Right ventricle myocardium inferior (tissue), 1 donor: Measurements from ENCODE around the gene TMCO2. TPM values are rescaled to one million over a fixed set of nuclear protein-coding genes. Genes with fewer than 3 reads are reported as not detected.
"Not testable (repeated sequence)": the region's sequence is repeated elsewhere in the genome, so short reads cannot be mapped to it uniquely, and the experiment has no call there.

Experiments used
- ATAC-seq: fragments of 200-7000 bp; cut with Tn5 transposase; one replicate; pipeline ENCODE4 v1.9.1; 2020; ENCODE audit warnings: mild to moderate bottlenecking, moderate library complexity
- DNase-seq: peaks from one replicate; pipeline ENCODE4 v3.0.0; 2021; ENCODE audit errors: missing footprints
- intact Hi-C: fragments of 100-400 bp; cut with DNase I; formaldehyde crosslinking; loops from one replicate; pipeline ENCODE4 v1.11.0; 2022
- long read RNA-seq: library from polyadenylated mRNA; unstranded; transcript quantifications from one replicate; pipeline ENCODE4 v2.0.0, GENCODE V29; 2021
- total RNA-seq: library from RNA; stranded (reverse); fragmentation: NEBNext Ultra II Directional; extraction: Animal tissue kit (Norgen Biotek cat#: 25700); gene quantifications from one replicate; pipeline ENCODE4 v1.2.1, GENCODE V29; 2021
- donor health status: DM: no; HTN: yes; CAD: no; lungs with severe emphysema.

TMCO2 gene
- not detected for total RNA-seq
- long read RNA-seq: 0 reads

DNA sequence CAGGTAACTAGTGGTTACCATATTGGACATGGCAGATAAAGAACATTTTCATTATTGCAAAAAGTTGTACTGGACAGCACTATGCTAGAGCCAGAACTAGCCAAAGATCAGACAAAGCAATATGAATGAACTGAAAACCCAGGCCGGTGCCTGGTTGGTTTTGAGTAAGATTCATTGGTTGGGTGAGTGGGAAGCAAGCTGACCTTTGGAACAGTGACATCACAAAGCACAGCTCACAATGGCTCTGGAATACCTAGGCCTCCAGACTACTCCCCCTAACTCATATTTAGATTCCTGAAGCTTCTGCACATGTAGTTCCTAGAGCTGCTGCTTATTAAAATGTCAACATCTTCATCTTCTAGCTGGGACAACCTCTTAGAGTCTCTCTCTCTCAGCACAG lies at the start of gene TMCO2:
TMCO2 (plus strand) TSS at position 283 of the 400 bp plus-strand sequence; CDS start at position 340, 57 bp downstream.
- intact Hi-C loops: no loop called here
- DNase-seq (no peak), ATAC-seq (no peak)

DNA sequence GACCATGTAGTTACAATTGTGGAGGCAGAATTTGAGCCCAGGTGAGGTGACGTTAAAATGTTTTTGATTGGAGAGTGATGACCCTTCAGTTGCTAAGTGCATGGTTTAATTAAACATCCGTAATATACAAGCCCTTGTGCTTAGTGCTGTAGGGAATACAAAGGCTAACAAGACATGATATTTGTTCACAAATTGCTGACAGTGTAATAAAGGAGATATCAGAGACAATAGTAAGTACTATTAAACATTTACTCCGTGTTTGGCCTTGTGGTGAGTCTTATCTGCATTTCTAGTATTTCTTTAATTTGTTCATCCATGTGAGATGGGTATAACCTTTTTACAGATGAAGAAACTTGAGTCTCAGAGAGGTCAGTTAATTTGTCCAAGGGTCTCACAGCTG lies 48.6 kb upstream of the TMCO2 start:
- intact Hi-C loops: no loop called here
- DNase-seq: no peak

DNA sequence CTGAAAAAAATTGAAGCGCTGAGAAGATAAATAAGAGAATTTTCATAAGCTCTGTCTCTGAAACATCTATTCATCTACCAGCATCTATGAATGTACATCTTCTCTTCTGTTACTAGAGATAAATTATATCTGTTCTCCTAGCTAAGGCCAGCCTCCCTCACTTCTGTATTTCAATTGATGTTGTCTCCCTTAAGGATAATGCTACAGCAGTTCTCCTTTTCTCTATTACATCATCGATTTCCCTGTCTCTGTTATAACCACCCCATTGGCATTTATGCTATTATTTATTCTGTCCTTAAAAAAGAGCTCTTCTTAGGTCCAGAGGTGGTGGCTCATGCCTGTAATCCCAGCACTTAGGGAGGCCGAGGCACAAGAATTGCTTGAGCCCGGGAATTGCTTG lies 42.9 kb upstream of the TMCO2 start:
- intact Hi-C loops: no loop called here
- no peak for DNase-seq
- ATAC-seq: no peak

More for the DNA sequence above, 48.6 kb upstream of the TMCO2 start:
- no peak for ATAC-seq

GRCh38 chr1:40210511-40211204 lies 37.1 kb upstream of the TMCO2 start:
- intact Hi-C loops: no loop called here
- DNase-seq: no peak
- no peak for ATAC-seq

DNA sequence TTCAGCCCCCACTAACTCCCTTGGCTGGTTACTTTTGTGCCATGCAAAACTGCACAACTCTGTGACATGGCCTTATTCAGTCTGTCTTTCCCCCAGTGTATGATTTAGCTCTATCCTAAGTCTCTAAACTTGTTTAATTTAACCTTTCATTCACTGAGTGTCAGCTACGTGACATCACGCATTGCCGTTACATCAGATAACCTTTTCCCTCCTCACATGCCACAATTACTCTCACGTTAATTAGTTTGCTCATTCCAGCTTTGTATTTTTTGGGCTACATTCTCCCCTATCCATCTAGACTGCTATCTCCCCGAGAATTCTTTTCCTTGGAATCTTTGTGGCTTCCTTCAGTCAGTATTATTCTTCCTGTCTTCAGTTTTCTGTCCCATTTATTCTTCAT lies 29.4 kb upstream of the TMCO2 start:
- intact Hi-C loops: no loop called here
- no peak for ATAC-seq

GRCh38 chr1:40221471-40221905 lies 26.2 kb upstream of the TMCO2 start:
- DNase-seq, ATAC-seq, intact Hi-C loops: not testable (repeated sequence)

More for the DNA sequence above, 29.4 kb upstream of the TMCO2 start:
- no peak for DNase-seq

DNA sequence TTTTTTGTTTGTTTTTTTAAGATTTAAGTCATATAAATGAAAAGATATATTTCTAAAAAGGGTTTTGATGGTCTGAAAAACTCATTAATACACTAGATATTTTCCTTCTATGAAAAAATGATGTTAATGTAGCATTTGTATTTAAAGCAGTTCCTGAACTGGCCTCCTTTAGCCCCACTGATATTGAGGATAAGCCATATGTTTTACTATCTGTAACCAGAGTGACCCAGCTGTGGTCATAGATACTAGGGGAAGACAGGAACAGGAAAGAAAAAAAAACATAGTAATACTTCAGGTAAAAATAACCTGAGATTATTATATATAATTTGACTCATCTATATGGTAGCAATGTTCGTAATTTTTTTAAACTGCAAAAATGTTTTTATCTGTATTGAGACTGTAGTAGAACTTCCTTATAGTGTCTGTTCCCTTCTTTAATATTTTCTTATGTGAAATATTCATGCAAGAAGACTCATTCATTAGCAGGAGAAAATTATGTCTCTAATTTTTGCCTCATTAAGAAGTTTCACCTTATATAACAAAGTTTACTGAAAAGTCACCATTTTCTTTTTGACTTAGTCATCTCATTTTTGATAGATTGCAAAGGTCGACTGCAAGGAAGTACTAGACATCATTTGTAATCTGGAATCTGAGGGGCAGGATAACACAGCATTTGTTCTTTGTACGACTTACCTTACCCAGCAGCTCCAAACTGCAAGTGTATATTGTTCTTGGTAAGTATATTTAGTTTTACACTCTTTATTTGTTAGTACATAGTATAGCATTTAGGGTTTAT lies 25.6 kb upstream of the TMCO2 start:
- no peak for DNase-seq
- intact Hi-C loops: no loop called here
- ATAC-seq: no peak

GRCh38 chr1:40224040-40224439 lies 23.7 kb upstream of the TMCO2 start:
- DNase-seq: no peak
- intact Hi-C loops: no loop called here
- no peak for ATAC-seq

DNA sequence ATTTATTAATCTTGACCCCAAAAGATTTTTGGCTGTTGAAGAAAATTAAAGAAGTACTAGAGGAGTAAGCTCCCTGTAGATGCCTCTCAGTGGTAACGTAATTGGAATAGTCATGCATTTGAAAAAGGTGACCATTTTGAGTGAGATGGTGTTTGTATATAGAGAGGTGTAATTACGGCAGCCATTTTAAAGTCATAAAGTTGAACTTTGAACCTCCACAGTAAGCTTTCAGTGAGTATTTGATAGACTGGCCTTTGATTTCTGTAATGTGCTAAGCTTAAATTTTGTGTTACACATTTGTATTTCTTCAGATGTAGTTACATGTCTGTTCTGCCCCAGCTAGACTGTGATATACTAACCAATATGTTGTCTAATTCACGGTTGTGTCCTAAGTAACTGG lies 21.5 kb upstream of the TMCO2 start:
- intact Hi-C loops: no loop called here
- ATAC-seq: no peak

GRCh38 chr1:40232444-40232843 lies 15.3 kb upstream of the TMCO2 start:
- ATAC-seq: no peak

More for the DNA sequence above, 21.5 kb upstream of the TMCO2 start:
- DNase-seq: no peak

DNA sequence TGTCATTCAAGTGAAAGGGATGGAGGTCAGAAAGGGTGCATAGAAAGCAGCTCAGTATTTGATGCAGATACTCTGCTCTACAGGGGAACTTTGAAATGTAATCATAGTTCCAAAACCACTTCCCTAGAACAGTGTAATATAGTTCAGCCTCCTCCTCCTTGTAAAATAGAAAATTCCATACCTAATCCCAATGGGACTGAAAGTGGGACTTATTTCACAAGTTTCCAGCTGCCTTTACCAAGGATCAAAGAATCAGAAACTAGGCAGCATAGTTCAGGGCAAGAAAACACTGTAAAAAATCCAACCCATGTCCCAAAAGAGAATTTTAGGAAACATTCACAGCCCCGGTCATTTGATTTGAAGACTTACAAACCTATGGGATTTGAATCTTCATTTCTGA lies 8.1 kb upstream of the TMCO2 start:
- no peak for DNase-seq
- intact Hi-C loops: no loop called here
- no peak for ATAC-seq

More at GRCh38 chr1:40232444-40232843, 15.3 kb upstream of the TMCO2 start:
- no peak for DNase-seq
- intact Hi-C loops: no loop called here

- intact Hi-C loops: no loop called here
- DNase-seq (no peak), ATAC-seq (no peak)
Measured at GRCh38 chr1:40240390-40240789, 7.3 kb upstream of the TMCO2 start.

GRCh38 chr1:40241362-40241761 lies 6.4 kb upstream of the TMCO2 start:
- intact Hi-C loops: no loop called here
- ATAC-seq (no peak), DNase-seq (no peak)

- DNase-seq (no peak), ATAC-seq (no peak)
- intact Hi-C loops: no loop called here
Measured at GRCh38 chr1:40243351-40243750, 4.4 kb upstream of the TMCO2 start.

GRCh38 chr1:40244138-40244744 lies 3.5 kb upstream of the TMCO2 start:
- intact Hi-C loops: no loop called here
- ATAC-seq (no peak), DNase-seq (no peak)

- ATAC-seq (no peak), DNase-seq (no peak)
- intact Hi-C loops: no loop called here
Measured at GRCh38 chr1:40245686-40246085, 2.1 kb upstream of the TMCO2 start.

GRCh38 chr1:40248412-40248811 lies 675 bp downstream of the TMCO2 start:
- intact Hi-C loops: no loop called here
- DNase-seq: no peak
- no peak for ATAC-seq

DNA sequence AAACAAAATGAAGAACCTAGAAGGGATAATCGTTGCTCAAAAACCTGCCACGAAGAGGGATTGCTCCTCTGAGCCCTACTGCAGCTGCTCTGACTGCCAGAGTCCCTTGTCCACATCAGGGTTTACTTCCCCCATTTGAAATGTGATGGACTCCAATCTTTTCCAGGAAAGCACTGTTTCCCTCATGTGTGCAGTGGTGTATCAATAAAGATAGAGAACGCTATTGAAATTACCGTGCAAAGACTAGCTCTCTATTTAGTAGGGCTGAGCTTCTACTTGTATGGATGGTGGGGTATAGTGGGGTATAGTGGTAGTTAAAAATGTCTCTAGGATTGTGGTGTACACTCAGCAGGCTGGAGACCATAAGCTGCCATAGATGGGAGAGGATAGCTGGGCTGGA lies 3.7 kb downstream of the TMCO2 start:
- DNase-seq (no peak), ATAC-seq (no peak)
- intact Hi-C loops: loop anchor here (10.0 kb wide), 1 partner anchor 207 kb away; the partner anchor contains the start of gene CAP1

GRCh38 chr1:40252601-40253000 lies 4.9 kb downstream of the TMCO2 start:
- ATAC-seq (no peak), DNase-seq (no peak)
- intact Hi-C loops: loop anchor here (10.0 kb wide), 1 partner anchor 208 kb away; the partner anchor contains the start of gene CAP1
